Measurements from ENCODE around the gene KCNJ1. TPM values are rescaled to one million over a fixed set of nuclear protein-coding genes. Genes with fewer than 3 reads are reported as not detected.
A peak's percentile ranks its signal among the peaks of the same experiment; 100 is the strongest.

Gene KCNJ1
- polyA plus RNA-seq, 1 experiment, result not detected

- CTCF ChIA-PET, result interaction anchor here (0.7 to 5.9 kb wide), 38 partner anchors 8 to 807 kb away, joined by 3 to 148 read pairs (median 6); no protein-coding TSS in a partner anchor
Observed at GRCh38 chr11:128832121-128832497, 35.0 kb downstream of the KCNJ1 start.

GRCh38 chr11:128831174-128832120 lies 35.6 kb downstream of the KCNJ1 start:
- Histone ChIP-seq H3K4me3 (ENCODE audit: low read depth, low read length) (no peak overlapping the region), H3K27ac (ENCODE audit: low read depth, low read length) (no peak overlapping the region), H3K9me3 (ENCODE audit: control insufficient read depth, insufficient read depth, low read length) (no peaks in the 10 kb centered on the region), H3K27me3 (ENCODE audit: control insufficient read depth, insufficient read depth, low read length) (peaks cover 7% of the 10 kb centered on the region)
- ChIA-PET CTCF (interaction anchor here (0.6 to 5.9 kb wide), 82 partner anchors 9 to 1880 kb away, joined by 3 to 148 read pairs (median 4); no protein-coding TSS in a partner anchor), POLR2A (no interaction called here)
- peak; percentile 84 for TF ChIP-seq CTCF (IDR thresholded peaks at IDR 0.05; ENCODE audit: low read depth, low read length)
- peak; percentile 76 for DNase-seq (ENCODE audit: low read depth, low spot score)

More at GRCh38 chr11:128832121-128832497, 35.0 kb downstream of the KCNJ1 start:
- H3K27ac ChIP-seq (ENCODE audit: low read depth, low read length), result no peak overlapping the region
- POLR2A ChIA-PET, result no interaction called here
- H3K9me3 ChIP-seq (ENCODE audit: control insufficient read depth, insufficient read depth, low read length), result no peaks in the 10 kb centered on the region
- no peak for DNase-seq (ENCODE audit: low read depth, low spot score)
- H3K27me3 ChIP-seq (ENCODE audit: control insufficient read depth, insufficient read depth, low read length), result peaks cover 7% of the 10 kb centered on the region
- TF ChIP-seq CTCF (IDR thresholded peaks at IDR 0.05; ENCODE audit: low read depth, low read length), result no peak
- no peak overlapping the region for H3K4me3 ChIP-seq (ENCODE audit: low read depth, low read length)

- ChIA-PET CTCF (interaction anchor here (0.6 to 5.9 kb wide), 74 partner anchors 9 to 1880 kb away, joined by 3 to 148 read pairs (median 4); no protein-coding TSS in a partner anchor), POLR2A (no interaction called here)
- Histone ChIP-seq H3K27me3 (ENCODE audit: control insufficient read depth, insufficient read depth, low read length) (peaks cover 7% of the 10 kb centered on the region), H3K27ac (ENCODE audit: low read depth, low read length) (no peak overlapping the region), H3K9me3 (ENCODE audit: control insufficient read depth, insufficient read depth, low read length) (no peaks in the 10 kb centered on the region), H3K4me3 (ENCODE audit: low read depth, low read length) (no peak overlapping the region)
- TF ChIP-seq CTCF (IDR thresholded peaks at IDR 0.05; ENCODE audit: low read depth, low read length), result no peak
- DNase-seq (ENCODE audit: low read depth, low spot score), result no peak
Observed at GRCh38 chr11:128830290-128831173, 36.6 kb downstream of the KCNJ1 start.

- no peak overlapping the region for H3K4me3 ChIP-seq (ENCODE audit: low read depth, low read length)
- peaks cover 8% of the 10 kb centered on the region; the same call in 1 of the 2 replicates for H3K9me3 ChIP-seq (ENCODE audit: control insufficient read depth, insufficient read depth, low read length)
- CTCF ChIA-PET, result interaction anchor here (1.0 to 4.2 kb wide), 3 partner anchors 198 to 671 kb away, joined by 3 to 24 read pairs (median 3); no protein-coding TSS in a partner anchor
- H3K27ac ChIP-seq (ENCODE audit: low read depth, low read length), result no peak overlapping the region
- POLR2A ChIA-PET, result no interaction called here
- DNase-seq (ENCODE audit: low read depth, low spot score), result no peak
- TF ChIP-seq CTCF (IDR thresholded peaks at IDR 0.05; ENCODE audit: low read depth, low read length), result no peak
- H3K27me3 ChIP-seq (ENCODE audit: control insufficient read depth, insufficient read depth, low read length), result peaks cover 3% of the 10 kb centered on the region
Observed at GRCh38 chr11:128828350-128828749, 38.7 kb downstream of the KCNJ1 start.
